GM23338 (cell line): ENCODE results near the gene ZNF148. TPM values are rescaled to one million over a fixed set of nuclear protein-coding genes. Genes with fewer than 3 reads are reported as not detected.

Experiments used
- ATAC-seq: fragments of 200-7000 bp; cut with Tn5 transposase; 3 replicates; pipeline ENCODE4 v1.9.1; 2020
- DNase-seq: peaks from one replicate; pipeline ENCODE4 v3.0.0-alpha.2; 2015; ENCODE audit warnings: low spot score
- H2AFZ ChIP-seq: fragments of 200-600 bp; sonication (generic); 2 replicates; pipeline ENCODE4 v1.8.0; 2016; ENCODE audit warnings: antibody characterized with exemption, mild to moderate bottlenecking, moderate library complexity
- H3F3A ChIP-seq: fragments of 200-600 bp; sonication (generic); replicated peaks from 2 replicates; pipeline ENCODE4 v1.8.0; 2017; ENCODE audit warnings: antibody characterized with exemption, mixed run types, low read depth
- H3K27ac ChIP-seq: fragments of 200-600 bp; sonication (generic); 2 replicates; pipeline ENCODE4 v1.6.1; 2016; ENCODE audit warnings: low read depth
- H3K27me3 ChIP-seq: fragments of 200-600 bp; sonication (generic); 2 replicates; pipeline ENCODE4 v1.8.0; 2016; ENCODE audit warnings: mild to moderate bottlenecking, mixed run types, moderate library complexity; ENCODE audit not compliant: insufficient read depth
- H3K36me3 ChIP-seq: fragments of 200-600 bp; sonication (generic); 2 replicates; pipeline ENCODE4 v1.8.0; 2016; ENCODE audit warnings: mild to moderate bottlenecking; ENCODE audit not compliant: insufficient read depth
- H3K4me1 ChIP-seq: fragments of 200-600 bp; sonication (generic); 2 replicates; pipeline ENCODE4 v1.8.0; 2016; ENCODE audit warnings: mild to moderate bottlenecking, moderate library complexity; ENCODE audit not compliant: insufficient read depth
- H3K4me2 ChIP-seq: fragments of 200-600 bp; sonication (generic); 2 replicates; pipeline ENCODE4 v1.7.1; 2017; ENCODE audit warnings: mixed run types
- H3K4me3 ChIP-seq: fragments of 200-600 bp; sonication (generic); 2 replicates; pipeline ENCODE4 v1.6.1; 2016; ENCODE audit warnings: mixed run types
- H3K79me2 ChIP-seq: fragments of 200-600 bp; sonication (generic); replicated peaks from 2 replicates; pipeline ENCODE4 v1.8.0; 2017; ENCODE audit warnings: mild to moderate bottlenecking; ENCODE audit not compliant: insufficient read depth
- H3K9me2 ChIP-seq: fragments of 200-600 bp; sonication (generic); 2 replicates; pipeline ENCODE4 v1.8.0; 2017; ENCODE audit not compliant: insufficient read depth
- H4K20me1 ChIP-seq: fragments of 200-600 bp; sonication (generic); replicated peaks from 2 replicates; pipeline ENCODE4 v1.8.0; 2017; ENCODE audit warnings: mild to moderate bottlenecking; ENCODE audit not compliant: insufficient read depth
- H3K27ac Mint-ChIP-seq: 2 replicates; pipeline ENCODE4 v1.8.0; 2020; ENCODE audit warnings: inconsistent platforms, mild to moderate bottlenecking, moderate library complexity, mixed read lengths
- H3K27me3 Mint-ChIP-seq: 3 replicates; pipeline ENCODE4 v1.8.0; 2022; ENCODE audit warnings: low read depth, mild to moderate bottlenecking, moderate library complexity, mixed read lengths, inconsistent platforms; ENCODE audit not compliant: insufficient read depth, poor library complexity
- H3K36me3 Mint-ChIP-seq: 3 replicates; pipeline ENCODE4 v1.8.0; 2021; ENCODE audit warnings: low read depth, mild to moderate bottlenecking, inconsistent platforms, moderate library complexity, mixed read lengths
- H3K4me1 Mint-ChIP-seq: 3 replicates; pipeline ENCODE4 v1.8.0; 2020; ENCODE audit warnings: mild to moderate bottlenecking, inconsistent platforms, mixed read lengths
- H3K4me3 Mint-ChIP-seq: 3 replicates; pipeline ENCODE4 v1.8.0; 2021; ENCODE audit warnings: moderate library complexity, mild to moderate bottlenecking, inconsistent platforms, mixed read lengths
- H3K9me3 Mint-ChIP-seq: 3 replicates; pipeline ENCODE4 v1.8.0; 2020; ENCODE audit warnings: moderate library complexity, mild to moderate bottlenecking, inconsistent platforms, mixed read lengths
- CREB1 ChIP-seq: fragments of 250-450 bp; sonication (Bioruptor Pico); IDR thresholded peaks from 2 replicates; pipeline ENCODE4 v1.5.0; 2020; ENCODE audit warnings: low read depth, mild to moderate bottlenecking, moderate library complexity
- CTCF ChIP-seq, 2 experiments: fragments of 200-600 bp in 1 of 2; sonication (generic) in 1 of 2; conservative IDR thresholded peaks; 2 replicates each; pipeline versions ENCODE4 v1.5.1 to v1.6.1; 2016 to 2017; ENCODE audit warnings: antibody characterized with exemption in 2 of 2, low read depth in 2 of 2, mild to moderate bottlenecking in 2 of 2, moderate library complexity in 1 of 2
- ETS1 ChIP-seq: IDR thresholded peaks from 2 replicates; pipeline ENCODE4 v1.6.1; 2016; ENCODE audit warnings: antibody characterized with exemption
- EZH2 ChIP-seq: fragments of 200-600 bp; sonication (generic); IDR thresholded peaks from one replicate; pipeline ENCODE4 v1.8.0; 2017; ENCODE audit warnings: antibody characterized with exemption, mild to moderate bottlenecking, low read depth; ENCODE audit not compliant: unreplicated experiment
- EZH2phosphoT487 ChIP-seq: fragments of 200-600 bp; sonication (generic); IDR thresholded peaks from one replicate; pipeline ENCODE4 v1.8.1; 2018; ENCODE audit warnings: antibody characterized with exemption; ENCODE audit not compliant: unreplicated experiment
- JUNB ChIP-seq: IDR thresholded peaks from one replicate; pipeline ENCODE4 v1.6.1; 2016; ENCODE audit warnings: antibody characterized with exemption; ENCODE audit not compliant: unreplicated experiment
- NANOG ChIP-seq: IDR thresholded peaks from 2 replicates; pipeline ENCODE4 v1.6.1; 2016; ENCODE audit warnings: antibody characterized with exemption, borderline replicate concordance
- POLR2AphosphoS5 ChIP-seq: IDR thresholded peaks from 2 replicates; pipeline ENCODE4 v1.6.1; 2016; ENCODE audit warnings: antibody characterized with exemption, low read depth
- REST ChIP-seq: IDR thresholded peaks from one replicate; pipeline ENCODE4 v1.6.1; 2018; ENCODE audit warnings: antibody characterized with exemption; ENCODE audit not compliant: unreplicated experiment
- STAT1 ChIP-seq: IDR thresholded peaks from one replicate; pipeline ENCODE4 v1.6.1; 2016; ENCODE audit warnings: antibody characterized with exemption; ENCODE audit not compliant: unreplicated experiment
- ZNF114 ChIP-seq: fragments of 250-450 bp; sonication (Bioruptor Pico); IDR thresholded peaks from 2 replicates; pipeline ENCODE4 v1.5.0; 2020; ENCODE audit warnings: mild to moderate bottlenecking, moderate library complexity
- ZNF331 ChIP-seq: fragments of 250-450 bp; sonication (Bioruptor Pico); IDR thresholded peaks from 2 replicates; pipeline ENCODE4 v1.5.0; 2020; ENCODE audit warnings: low read depth, mild to moderate bottlenecking, moderate library complexity
- ZNF462 ChIP-seq: fragments of 250-450 bp; sonication (Bioruptor Pico); IDR thresholded peaks from 2 replicates; pipeline ENCODE4 v1.5.0; 2020; ENCODE audit warnings: mild to moderate bottlenecking, moderate library complexity
- polyA plus RNA-seq: library from polyadenylated mRNA; unstranded; fragments of >200 nt; fragmentation: Nextera tagmentation; extraction: Ambion mirVana; gene quantifications from 2 replicates; pipeline ENCODE4 v1.2.1, GENCODE V29; 2016
- total RNA-seq: library from RNA; depleted of rRNA; stranded (reverse); fragments of >200 nt; shearing (Covaris generic); gene quantifications from 2 replicates; pipeline ENCODE4 v1.2.3, GENCODE V29; 2014

The ZNF148 gene
- total and polyA plus RNA-seq, 2 experiments from 2014 or later = 13.9 to 16.9 TPM

GRCh38 chr3:125302932-125303331 lies 72.2 kb downstream of the ZNF148 start:
- Histone ChIP-seq H3K9me2 (no peaks in the 10 kb centered on the region), H2AFZ (no peak overlapping the region), H3K79me2 (peaks cover 49% of the 10 kb centered on the region), H3K4me3 (no peak overlapping the region), H3K4me2 (no peak overlapping the region), H3K36me3 (no peaks in the 10 kb centered on the region), H3K4me1 (no peaks in the 10 kb centered on the region), H3K27me3 (no peaks in the 10 kb centered on the region), H4K20me1 (peaks cover 16% of the 10 kb centered on the region; the same call in 1 of the 2 replicates), H3K27ac (no peak overlapping the region), H3F3A (no peaks in the 10 kb centered on the region)
- Mint-ChIP-seq H3K4me1 (no peaks in the 10 kb centered on the region; the same call in 2 of the 3 replicates), H3K4me3 (no peak overlapping the region), H3K36me3 (no peaks in the 10 kb centered on the region; the same call in 2 of the 3 replicates), H3K27ac (no peak overlapping the region), H3K27me3 (peaks cover 6% of the 10 kb centered on the region), H3K9me3 (no peaks in the 10 kb centered on the region)
- DNase-seq = no peak
- ATAC-seq = no peak
- no peak for TF ChIP-seq ZNF114 (CRISPR knock-in tag)
- TF ChIP-seq ETS1 = no peak
- no peak for TF ChIP-seq JUNB
- TF ChIP-seq CREB1 (CRISPR knock-in tag) = no peak
- no peak for TF ChIP-seq STAT1
- no peak for TF ChIP-seq EZH2phosphoT487
- no peak for TF ChIP-seq EZH2
- TF ChIP-seq ZNF331 = no peak
- no peak for TF ChIP-seq REST
- TF ChIP-seq POLR2AphosphoS5 = no peak
- no peak for TF ChIP-seq NANOG
- TF ChIP-seq CTCF (conservative IDR thresholded peaks at IDR 0.05; ENCODE audit: low read depth in 2 of 2) = no peak
- no peak for TF ChIP-seq ZNF462
